Activated effector memory CD4-positive, alpha-beta T cell treated with Interleukin-2 at 50 U/mL for 16 hours (primary cell): ENCODE results near the gene RFX2.
"Not testable (repeated sequence)": the region's sequence is repeated elsewhere in the genome, so short reads cannot be mapped to it uniquely, and the experiment has no call there.

Source experiments
- DNase-seq: peaks from one replicate; pipeline ENCODE4 v3.0.0-alpha.2; 2020

The RFX2 gene

GRCh38 chr19:6073858-6074708 lies 36.2 kb downstream of the RFX2 start:
- no peak for DNase-seq

- not testable (repeated sequence) for DNase-seq
Observed at GRCh38 chr19:6073233-6073632, 37.1 kb downstream of the RFX2 start.

- DNase-seq: no peak
Observed at GRCh38 chr19:6071875-6072274, 38.4 kb downstream of the RFX2 start.

- no peak for DNase-seq
Observed at GRCh38 chr19:6070720-6071485, 39.4 kb downstream of the RFX2 start.

GRCh38 chr19:6070207-6070681 lies 40.1 kb downstream of the RFX2 start:
- DNase-seq: no peak

GRCh38 chr19:6069268-6069791 lies 41.0 kb downstream of the RFX2 start:
- DNase-seq: no peak

GRCh38 chr19:6068711-6069110 lies 41.6 kb downstream of the RFX2 start:
- DNase-seq: no peak

- no peak for DNase-seq
Observed at GRCh38 chr19:6067975-6068374, 42.3 kb downstream of the RFX2 start.

- DNase-seq: no peak
Observed at GRCh38 chr19:6066661-6067646, 43.3 kb downstream of the RFX2 start.

- DNase-seq: peak; percentile 41
Observed at GRCh38 chr19:6065685-6066374, 44.5 kb downstream of the RFX2 start.

GRCh38 chr19:6064336-6065073 lies 45.8 kb downstream of the RFX2 start:
- DNase-seq: no peak

GRCh38 chr19:6063576-6064335 lies 46.5 kb downstream of the RFX2 start:
- no peak for DNase-seq

- DNase-seq: no peak
Observed at GRCh38 chr19:6062961-6063575, 47.2 kb downstream of the RFX2 start.

- DNase-seq: peak; percentile 14
Observed at GRCh38 chr19:6062274-6062673, 48.0 kb downstream of the RFX2 start.

- no peak for DNase-seq
Observed at GRCh38 chr19:6061376-6062130, 48.7 kb downstream of the RFX2 start.

GRCh38 chr19:6060600-6061375 lies 49.5 kb downstream of the RFX2 start:
- peak; percentile 40 for DNase-seq

- DNase-seq: no peak
Observed at GRCh38 chr19:6059988-6060599, 50.2 kb downstream of the RFX2 start.
